Adrenal gland (tissue), 5 donors: ENCODE measurements around the gene CDIPT.

Source experiments
- CTCF ChIP-seq, 6 experiments: fragments of 450-650 bp in 4 of 6; fragments of 200-600 bp in 2 of 6; sonication (generic) in 1 of 6; IDR thresholded peaks; 1 replicate in 5 of 6; 2 replicates in 1 of 6; pipeline versions ENCODE4 v1.5.1 to v1.8.0; 2016 to 2021; ENCODE audit warnings: antibody characterized with exemption in 6 of 6, mild to moderate bottlenecking in 2 of 6, moderate library complexity in 1 of 6
- POLR2A ChIP-seq, 2 donors: fragments of 450-650 bp; IDR thresholded peaks; one replicate each; pipeline ENCODE4 v1.6.1; 2017; ENCODE audit warnings: antibody characterized with exemption in 2 of 2, mild to moderate bottlenecking in 2 of 2, moderate library complexity in 1 of 2
- donor health status: DM: no; HTN: no; CAD: no.

DNA sequence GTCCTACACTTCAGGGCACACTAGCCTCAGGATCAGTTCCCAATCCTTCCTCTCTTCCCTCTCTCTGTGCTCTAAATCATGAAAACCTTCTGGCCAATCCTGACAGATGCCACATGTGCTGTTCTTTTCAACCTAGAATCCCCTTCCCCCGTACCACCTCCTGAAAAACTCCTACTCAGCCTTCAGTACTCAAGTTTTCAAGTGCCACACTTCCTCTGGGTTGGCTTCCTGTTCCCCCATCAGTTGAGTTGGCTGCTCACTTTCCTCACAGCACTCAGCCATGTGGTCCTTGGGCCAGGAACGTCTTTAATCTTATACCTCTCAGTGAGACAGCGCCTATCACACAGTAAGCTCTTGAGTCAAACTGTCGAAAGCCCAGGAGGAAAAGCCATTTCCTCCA, 40.6 kb upstream of the CDIPT start:
- TF ChIP-seq CTCF (IDR thresholded peaks at IDR 0.05): no peak
- TF ChIP-seq POLR2A (IDR thresholded peaks at IDR 0.05): no peak
